Activated CD4-positive, alpha-beta T cell treated with anti-CD3 and anti-CD28 coated beads, Interleukin-2, amount 50 U/mL, for 1 hour (primary cell): Measurements from ENCODE around the gene TCF4.
A peak's percentile ranks its signal among the peaks of the same experiment; 100 is the strongest.

Experiments used
- DNase-seq: peaks from one replicate; pipeline ENCODE4 v3.0.0-alpha.2; 2020

Gene TCF4

DNA sequence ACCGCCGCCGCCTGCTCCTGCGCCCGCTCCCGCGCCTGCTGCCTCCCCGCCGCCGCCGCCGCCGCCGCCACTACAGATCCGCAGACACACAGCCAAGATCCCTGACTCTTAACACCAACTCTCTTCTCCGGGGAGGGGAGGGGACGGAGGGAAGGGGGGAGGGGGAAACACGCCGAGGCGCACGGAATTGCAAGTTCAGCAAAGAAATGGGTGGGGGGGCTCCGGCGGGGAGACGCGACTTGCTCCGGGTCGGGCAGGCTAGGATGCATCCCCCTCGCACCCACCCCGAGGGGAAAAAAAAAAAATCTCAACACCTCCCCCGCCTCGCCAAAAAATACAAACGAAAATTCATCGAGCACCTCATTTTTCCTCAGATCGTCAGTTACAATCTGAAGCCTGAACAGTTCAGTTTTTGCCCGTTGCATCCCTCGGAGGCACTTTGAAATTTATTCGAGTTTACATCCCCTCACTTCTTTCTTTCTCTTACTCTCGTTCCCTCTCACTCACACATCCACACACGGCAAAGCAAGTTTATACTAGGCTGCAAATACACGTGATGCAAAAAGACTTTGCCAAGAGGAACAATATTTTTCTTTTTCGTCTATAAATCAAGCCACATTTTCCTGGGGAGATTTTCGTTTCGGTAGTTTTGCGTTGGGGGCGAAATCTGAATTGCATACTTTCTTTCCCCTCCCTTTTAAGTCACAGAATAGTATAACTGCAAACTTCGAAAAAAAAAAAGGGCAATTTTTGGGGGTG, at the start of gene TCF4:
Gene TCF4, minus strand, starts transcription at position 82 of the 759 bp plus-strand sequence. CDS start 1,076 bp downstream, outside the sequence.
- DNase-seq, result no peak

DNA sequence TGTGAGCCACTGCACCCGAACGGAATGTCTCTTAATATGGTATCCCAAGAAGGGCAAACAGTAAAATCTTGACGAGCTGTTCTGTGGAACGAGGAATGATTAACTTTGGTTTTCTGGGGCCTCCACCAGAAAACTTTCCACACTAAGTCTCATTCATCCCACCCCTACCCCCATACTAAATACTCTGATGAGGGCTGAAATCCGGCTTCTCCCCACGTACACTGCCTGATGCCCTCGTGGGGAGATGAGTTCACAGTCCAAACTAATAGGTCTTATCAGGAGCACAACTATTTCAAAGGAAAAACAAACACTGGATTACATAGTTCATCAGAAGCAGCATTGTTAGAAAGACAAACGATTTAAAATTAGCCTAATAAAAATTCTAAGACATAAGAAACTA, 49.2 kb upstream of the TCF4 start:
- no peak for DNase-seq

DNA sequence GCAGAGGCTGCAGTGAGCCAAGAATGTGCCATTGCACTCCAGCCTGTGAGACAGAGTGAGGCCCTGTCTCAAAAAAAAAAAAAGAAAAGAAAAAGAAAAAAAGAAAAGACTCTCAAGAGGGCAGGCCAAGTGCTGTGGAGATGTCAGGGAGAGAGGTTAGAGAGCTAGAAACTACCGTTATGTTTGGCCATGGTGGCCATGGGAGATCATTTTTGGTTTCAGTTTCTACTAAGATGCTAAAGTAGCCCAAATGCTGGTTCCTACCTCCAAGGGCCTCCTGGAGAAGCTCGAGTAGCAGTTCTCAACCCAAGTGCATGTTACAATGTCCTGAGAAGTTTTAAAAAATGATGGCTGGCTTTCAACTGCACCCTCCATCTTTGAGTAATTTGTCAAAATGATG, 47.4 kb upstream of the TCF4 start:
- DNase-seq, result no peak

DNA sequence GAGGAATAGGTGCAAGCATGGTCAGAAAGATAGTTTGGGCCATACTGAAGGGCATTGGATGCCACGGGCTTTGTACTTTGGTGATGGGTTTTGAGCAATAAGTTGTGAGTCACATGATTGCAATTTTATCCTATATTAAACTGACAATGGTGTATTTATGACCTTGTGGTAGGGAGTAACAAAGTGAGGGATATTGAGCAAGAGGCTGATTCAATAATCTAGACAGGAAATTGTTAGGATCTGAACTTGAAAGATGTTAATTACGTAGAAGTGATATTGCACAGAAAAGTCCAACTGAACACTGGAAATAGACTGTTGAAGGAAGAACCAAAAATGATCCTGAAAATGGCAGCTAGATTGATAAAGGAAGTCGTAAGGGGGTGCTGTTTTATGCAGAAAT, 46.6 kb upstream of the TCF4 start:
- DNase-seq, result no peak

DNA sequence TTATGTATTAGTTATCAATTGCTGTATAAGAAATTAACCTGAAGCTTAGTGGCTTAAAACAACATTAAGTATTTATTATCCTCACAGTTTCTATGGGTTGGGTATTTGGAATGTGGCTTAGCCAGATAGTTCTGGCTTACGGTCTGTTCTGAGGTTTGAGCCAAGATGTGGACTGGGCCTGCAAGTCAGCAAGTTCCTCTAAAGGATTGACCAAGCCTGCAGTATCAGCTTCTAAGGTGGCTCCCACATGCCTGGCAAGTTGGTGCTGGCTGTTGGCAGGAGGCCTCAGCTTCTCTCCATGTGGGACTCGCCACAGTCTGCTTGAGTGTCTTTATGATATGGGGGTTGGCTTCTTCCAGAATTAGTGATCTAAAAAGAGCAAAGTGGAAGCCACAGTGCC, 45.0 kb upstream of the TCF4 start:
- DNase-seq, result no peak

DNA sequence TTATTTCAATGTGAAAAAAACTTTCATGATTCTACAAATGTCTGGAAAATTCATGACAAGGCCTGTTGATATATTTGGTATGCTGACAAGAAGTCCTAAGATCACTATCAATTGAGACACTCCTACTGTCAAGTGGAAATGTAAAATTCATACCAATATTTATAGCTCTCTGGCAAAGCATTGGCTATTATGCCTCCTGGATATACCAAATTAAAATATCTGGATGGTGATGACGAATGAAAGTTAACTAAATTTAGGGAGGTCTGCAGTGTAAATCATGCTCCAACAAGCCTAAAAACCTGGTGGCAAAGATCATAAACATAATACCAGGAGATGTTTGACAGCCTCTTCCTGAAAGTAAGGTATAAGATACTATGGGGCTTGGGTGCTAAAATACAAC, 41.1 kb upstream of the TCF4 start:
- no peak for DNase-seq

DNA sequence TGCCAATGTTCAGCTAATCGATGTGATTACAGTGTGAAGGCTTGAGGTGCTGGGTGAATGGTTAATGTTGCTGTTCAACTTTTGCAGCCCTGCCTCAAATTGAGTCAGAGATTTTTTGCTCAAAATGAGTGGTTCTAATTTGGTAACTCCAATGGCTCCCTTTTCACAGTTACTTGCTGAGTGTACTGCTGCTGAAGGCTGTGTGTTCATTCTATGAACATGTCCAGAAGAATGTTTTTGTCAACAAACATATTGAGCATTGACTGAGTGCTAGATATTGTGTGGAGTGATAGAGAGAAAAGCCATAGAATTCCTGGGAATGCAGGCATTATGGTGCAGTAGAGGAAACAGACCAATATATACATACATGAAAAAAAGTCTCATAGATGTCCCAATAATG, 39.0 kb upstream of the TCF4 start:
- DNase-seq, result no peak

DNA sequence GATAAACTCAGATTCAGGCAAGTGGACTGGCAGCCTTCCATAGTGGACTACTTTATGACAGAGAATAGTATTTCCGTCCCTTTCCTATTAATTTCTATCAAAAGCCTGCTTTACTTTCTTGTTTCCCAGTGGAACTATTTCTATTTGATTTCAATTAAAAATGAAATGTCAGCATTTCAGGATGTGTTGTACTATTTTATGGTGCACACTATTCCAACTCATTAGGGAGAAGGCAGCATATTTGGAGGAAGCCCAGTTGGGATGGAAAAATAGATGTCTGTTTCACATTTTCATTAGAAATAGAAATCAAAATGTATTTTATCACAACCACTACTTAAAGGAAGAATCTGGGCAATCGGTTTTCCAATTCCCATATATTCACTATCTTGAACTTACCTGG, 37.9 kb upstream of the TCF4 start:
- no peak for DNase-seq

DNA sequence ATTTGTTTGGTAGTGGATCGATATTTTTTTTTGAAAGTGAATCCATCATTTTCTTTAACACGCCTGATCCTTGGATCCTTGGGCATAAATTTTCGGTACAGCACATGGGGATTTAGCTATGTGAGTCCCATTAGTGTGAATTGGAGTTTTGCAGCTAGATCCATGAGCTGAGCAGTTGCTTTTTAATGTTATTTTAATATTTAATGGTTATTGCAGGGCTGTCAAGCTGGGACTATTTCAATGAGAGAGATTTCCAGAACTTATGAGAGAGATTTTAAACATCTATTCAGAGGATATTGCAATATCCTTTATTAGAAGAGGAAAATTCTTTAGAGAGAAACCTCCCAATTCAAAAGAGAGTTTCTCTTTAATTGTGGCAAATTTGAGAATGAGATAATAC, 35.6 kb upstream of the TCF4 start:
- no peak for DNase-seq

DNA sequence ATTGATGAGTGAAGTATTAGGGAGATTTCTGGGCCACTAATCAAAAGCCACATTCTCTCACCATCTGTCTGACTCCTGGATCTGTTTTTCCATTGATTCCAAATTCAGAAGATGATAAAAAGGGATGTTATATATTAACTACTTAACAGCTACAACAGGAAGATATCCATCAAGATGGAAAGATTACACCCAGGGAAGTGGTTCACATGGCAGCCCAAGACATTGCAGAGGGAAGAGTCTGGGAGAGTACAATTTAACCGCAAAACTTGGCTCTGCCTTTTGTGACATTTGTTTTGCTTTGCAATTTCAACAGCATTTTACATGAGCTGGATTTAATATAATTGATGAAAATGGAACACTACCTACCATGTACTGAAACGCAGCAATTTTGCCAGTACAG, 22.5 kb upstream of the TCF4 start:
- no peak for DNase-seq

DNA sequence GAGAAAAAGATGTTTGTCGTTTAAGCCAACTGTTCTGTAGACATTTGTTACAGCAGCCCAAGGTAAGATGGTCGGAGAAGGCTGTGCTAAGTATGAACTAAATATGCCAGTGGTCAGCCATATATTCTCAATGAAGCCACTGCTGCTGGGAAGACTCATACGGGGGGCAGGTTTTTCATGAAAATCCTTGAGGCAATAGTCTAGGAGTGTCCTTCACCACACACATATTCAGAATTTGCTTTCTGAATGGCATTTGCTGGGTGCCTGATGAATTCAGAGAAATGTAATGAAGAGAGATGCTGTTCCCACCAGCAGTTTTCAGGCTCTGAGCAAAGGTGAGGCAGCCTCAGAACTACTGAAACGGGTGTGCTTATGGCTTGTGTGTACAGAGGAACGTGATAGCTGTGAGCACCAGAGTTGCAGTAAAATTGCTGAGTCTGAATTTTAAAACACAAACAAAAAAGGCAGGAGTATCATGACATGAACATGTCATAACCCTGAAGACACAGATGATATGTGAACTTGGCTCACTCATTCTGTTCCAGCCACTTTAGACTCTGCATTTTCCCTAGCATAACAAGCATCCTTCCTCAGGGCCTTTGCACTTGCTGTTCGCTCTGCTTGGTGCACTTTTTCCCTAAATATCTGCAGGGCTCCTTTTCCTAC, 21.3 kb upstream of the TCF4 start:
- DNase-seq, result no peak

DNA sequence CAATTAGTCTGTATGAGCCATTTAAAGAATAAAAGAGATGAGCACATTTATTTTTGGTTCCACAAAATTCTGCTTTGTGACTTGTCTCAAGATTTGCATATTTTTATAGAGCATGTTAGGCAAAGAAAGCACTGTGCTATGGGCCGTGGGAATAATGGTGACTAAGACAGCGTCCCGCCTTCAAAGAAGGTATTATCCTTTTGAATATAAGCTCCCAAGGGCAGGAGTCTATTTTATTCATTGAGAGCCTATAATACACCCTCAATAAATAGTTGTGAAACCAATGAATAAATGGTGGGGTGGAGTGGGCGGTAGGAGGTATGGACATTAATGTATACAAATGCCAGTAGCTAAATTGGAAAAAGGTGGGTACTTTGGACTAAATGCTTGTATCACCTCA, 20.5 kb upstream of the TCF4 start:
- DNase-seq, result no peak

DNA sequence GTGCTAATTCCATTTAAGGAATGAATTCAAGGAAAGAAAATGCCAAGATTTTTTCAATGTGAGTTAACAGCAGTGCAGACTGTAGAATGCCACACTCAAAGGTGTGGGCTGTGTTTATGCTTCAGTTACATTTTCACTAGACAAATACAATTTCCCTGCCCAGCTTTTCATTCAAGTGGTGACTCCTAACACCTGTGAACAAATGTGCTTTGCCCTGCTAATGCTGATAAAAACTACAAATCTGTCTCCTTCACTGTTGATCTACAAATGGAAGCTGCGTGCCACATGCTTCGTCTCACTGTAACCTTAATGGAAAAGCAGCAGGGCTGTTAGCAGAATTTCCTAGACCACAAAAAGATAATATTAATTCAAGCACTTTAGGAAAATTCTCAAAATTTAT, 19.8 kb upstream of the TCF4 start:
- DNase-seq, result no peak

DNA sequence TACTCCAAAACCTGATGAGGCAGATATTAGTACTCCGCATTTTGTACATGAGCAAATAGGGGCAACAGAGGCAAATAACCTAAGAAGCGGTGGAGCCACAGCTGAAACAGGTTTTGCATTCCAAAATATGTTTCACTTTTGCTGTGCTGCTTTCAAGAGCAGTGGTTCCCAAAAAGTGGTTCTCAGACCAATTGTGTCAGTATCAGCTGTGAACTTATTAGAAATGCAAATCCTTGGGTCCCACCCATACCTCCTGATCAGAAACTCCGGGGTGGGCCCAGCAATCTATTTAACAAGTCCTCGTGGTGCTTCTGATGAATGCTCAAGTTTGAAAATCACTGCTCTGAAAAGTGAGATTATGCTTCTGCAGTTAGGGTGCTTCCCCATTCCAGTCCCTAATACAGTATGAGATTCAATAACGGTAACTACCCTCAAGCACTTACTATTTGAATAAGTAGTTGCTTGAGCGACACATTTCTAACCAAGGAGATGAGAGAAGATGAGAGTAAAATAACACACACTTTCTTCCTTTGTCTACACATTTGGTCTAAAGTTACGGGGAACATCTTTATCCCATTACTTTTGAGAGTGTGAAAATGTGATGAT, 17.8 kb upstream of the TCF4 start:
- DNase-seq, result no peak

DNA sequence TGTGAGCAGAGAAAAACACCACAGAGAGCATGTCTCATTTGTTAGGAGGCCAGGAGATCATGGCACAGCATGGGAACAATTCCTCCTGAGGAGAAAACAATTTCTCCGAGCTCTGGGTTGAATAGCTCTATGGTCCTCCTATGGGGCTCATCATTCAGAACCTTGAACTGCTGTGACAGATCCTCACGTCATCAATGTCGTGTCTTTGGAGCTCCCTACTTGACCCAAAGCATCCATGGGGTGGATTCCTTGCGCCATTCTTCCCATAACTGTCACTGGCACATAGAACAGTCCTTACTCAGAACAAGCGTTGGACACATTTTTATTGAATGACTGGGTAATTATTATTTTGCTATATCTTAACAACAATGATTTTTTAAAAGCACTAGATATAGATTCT, 15.8 kb upstream of the TCF4 start:
- DNase-seq, result no peak

DNA sequence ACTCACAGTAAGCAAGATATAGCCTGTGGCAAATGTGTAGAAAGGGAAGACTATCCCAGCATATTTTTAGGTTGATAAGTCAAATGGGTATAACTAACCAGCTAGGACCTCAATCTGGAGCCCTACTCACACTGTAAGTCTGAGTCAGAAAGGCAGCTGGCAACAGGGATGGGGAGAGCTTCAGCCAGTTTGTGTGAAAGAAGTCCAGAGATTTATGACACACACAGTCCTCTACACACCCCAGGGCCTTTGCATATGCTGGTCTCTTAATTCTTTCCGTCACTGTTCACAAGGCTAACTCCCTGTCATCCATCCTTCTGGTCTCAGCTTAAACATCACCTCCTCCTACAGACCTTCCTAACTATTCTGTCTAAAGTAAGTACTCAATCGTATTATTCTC, 5.9 kb upstream of the TCF4 start:
- DNase-seq, result no peak

DNA sequence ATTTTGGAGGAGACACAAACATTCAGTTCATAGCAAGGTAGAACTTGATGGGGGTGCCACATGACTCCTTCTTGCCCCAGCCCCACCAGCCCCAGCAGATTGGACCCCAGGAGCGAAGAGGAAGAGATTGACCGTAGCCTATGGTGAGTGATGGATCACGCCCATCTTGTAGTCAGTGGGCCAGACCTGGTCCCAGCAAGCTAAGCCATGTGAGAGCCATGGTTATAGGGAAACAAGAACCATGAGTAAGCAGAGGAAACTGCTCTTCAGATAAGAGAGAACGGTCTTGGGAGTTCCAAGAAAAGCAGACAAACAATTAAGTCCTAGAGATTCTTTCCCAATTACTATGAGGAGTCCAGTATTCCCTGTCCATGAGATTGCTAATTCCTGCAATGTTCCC, 4.6 kb upstream of the TCF4 start:
- DNase-seq, result no peak

DNA sequence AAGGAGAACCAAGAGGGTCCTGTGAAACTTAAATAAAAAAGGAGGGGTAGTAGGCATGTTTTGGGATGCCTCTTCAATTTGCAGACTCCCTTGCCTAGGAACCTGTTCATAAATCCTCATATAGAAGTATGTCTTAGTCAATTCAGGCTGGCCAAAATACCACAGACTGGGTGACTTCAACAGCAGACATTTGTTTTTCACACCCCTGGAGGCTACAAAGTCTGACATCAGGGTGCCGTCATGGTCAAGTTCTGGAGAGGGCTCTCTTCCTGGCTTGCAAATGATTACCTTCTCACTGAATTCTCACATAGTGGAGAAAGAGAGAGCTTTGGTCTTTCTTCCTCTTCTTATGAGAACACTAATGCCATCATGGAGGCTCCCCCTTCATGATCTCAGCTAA, 4.1 kb upstream of the TCF4 start:
- DNase-seq, result no peak

DNA sequence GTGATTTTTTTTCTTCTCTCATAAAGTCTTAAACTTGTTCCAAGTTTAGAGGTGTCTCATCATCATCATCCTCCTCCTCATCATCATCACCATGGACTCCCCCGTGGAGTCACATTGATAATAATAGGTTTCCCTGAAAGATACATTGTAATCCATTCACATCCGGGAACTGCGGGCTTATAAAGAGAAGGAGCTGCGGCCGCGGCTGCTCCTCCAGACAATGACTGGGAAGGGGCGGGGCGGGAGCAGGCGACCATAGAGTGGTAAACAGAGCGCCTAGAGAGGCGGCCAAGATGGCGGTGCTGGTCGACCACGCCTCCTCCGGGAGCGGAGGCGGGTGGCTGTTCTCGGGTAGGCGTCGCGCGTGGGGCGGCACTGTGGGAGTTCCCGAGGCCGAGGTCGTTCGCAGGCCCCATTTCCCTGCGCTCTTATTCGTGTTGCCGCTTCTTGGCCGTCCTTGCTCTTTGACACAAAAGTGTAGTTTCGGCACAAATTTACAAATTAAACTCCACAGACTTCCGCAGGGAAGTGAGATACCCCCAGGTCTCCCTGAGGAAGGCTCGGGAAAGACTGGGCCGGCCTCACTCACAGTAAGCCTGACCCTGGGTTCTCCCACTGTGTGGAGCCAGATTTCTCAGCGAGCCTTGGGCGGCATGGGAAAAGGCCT, 1.8 kb upstream of the TCF4 start:
- peak; percentile 31 for DNase-seq

DNA sequence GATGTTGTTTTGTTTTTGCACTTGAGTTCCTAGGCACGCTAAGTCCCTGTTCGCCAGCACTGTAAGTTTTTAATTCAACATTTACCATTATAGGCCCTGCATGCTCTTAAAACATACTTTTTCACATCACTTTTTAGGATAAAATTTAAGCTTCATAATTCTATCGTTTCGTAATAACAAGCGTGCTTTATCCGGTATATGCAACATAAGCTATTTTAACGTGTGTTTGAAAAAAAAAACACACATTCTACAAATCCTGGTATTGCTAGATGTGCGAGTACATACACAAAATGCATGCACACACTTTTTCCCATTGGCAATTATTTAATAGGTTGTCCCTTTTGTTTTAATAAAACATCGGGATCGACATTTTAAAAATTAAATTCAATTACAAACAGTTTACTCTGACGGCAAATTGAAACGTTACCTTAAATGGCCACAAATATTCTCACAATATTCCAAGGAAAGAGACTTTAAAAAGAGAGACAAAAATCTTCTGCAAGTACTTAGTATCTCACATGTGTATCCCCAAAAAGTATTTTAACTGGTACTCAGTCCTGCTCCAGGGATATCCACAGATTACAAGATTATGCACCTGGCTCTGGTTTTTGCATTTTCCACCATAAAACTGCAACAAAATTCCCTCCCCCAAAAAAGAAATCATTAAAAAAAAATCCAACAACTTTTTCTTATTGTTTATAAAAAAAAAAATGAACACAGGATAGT, 1.0 kb upstream of the TCF4 start:
- DNase-seq, result no peak

DNA sequence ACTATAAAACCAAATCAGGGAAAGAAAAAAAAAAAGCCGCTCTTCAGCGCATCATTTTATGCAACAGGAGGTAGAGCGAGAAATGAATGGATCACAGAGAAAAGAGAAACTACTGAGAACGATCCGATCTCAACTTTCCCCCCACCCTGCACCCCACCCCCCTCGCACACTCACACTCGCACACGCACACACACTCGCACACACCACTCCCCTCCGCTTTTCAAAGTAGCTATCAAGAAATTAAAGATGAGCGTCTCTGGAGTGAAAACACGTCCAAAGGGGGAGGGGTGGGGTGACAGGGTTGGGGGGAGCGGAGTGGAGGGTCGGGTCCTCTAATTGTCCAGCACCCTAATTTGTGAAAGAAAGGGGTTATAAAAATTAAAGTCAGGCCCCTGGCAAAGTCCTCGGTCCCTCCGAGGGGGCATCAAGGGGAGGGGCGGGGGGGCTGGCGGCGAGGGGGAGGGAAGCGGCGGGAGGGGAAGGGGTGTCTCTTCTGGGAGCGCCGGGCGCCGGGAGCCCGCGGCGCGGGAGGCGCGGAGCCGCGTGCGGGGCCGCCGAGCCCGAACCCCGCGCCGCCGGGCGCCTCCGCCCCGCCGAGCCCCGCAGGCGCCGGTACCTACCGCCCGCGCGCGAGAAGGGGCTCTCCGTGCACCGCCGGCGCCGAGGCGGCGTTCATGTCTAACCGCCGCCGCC, 428 bp downstream of the TCF4 start:
- no peak for DNase-seq

DNA sequence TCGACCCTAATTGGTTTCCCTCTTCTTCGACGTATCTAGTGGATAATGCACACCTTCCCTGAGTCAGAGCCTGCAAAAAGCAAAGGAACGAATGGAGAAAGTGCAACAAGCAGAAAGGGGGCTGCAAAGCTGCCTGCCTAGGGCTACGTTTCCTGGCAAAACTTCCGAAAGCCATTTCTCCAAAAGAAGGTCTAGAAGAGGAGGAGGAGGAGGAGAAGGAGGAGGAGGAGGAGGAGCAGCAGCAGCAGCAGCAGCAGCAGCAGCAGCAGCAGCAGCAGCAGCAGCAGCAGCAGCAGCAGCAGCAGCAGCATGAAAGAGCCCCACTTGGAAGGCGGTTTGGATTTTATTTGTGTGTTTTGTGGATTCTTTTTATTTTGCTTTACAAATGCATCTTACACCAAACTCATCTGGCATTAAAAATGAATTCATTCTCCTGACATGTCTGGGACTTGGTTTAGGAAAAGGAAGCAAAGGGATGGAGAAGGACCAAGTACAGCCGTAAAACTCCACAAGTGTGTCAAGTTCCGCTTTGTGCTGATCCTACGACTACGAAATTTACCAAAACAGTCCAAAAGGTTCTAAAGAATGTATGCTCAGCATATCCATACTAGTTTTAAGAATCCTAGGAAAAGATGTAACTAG, 2.0 kb downstream of the TCF4 start:
- DNase-seq, result no peak
